AG08395 (cell line): ENCODE data around the gene C17orf114.

ENCODE experiments used
- DNase-seq: peaks from one replicate; pipeline ENCODE4 v3.0.0; 2012; ENCODE audit warnings: mixed read lengths, low spot score

The C17orf114 gene

DNA sequence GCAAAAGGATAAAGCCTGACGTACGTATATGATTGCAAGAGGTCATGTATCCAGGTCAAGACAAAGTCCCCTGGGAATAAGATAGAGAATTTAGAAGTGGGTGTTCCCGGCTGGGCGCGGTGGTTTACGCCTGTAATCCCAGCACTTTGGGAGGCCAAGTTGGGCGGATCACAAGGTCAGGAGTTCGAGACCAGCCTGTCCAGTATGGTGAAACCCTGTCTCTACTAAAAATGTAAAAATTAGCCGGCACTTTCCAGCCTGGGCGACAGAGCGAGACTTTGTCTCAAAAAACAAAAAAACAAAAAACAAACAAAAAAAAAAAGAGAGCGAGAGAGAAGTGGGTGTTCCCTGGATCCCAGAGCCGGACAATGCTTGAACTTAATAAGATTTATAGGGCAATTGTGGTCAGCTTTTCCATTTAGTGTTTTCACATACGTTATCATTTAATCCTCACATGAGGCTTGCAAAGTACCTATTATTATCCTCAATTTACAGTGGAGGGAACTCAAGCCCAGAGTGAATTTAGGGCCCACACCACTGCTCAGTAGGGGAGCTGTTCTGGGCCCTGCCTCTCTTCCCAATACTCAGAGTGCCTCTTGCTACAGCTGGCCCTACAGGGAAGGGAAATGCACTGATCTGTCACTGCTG is 13.8 kb downstream of the C17orf114 start:
- no peak for DNase-seq

- DNase-seq = no peak
Measured at GRCh38 chr17:4786516-4786915, 15.6 kb downstream of the C17orf114 start.

- DNase-seq = peak; percentile 39
Measured at GRCh38 chr17:4786106-4786511, 16.0 kb downstream of the C17orf114 start, which contains the start of gene VMO1. TSS of gene VMO1 (minus strand) at chr17:4786364. CDS start at chr17:4786352, 12 bp downstream.

DNA sequence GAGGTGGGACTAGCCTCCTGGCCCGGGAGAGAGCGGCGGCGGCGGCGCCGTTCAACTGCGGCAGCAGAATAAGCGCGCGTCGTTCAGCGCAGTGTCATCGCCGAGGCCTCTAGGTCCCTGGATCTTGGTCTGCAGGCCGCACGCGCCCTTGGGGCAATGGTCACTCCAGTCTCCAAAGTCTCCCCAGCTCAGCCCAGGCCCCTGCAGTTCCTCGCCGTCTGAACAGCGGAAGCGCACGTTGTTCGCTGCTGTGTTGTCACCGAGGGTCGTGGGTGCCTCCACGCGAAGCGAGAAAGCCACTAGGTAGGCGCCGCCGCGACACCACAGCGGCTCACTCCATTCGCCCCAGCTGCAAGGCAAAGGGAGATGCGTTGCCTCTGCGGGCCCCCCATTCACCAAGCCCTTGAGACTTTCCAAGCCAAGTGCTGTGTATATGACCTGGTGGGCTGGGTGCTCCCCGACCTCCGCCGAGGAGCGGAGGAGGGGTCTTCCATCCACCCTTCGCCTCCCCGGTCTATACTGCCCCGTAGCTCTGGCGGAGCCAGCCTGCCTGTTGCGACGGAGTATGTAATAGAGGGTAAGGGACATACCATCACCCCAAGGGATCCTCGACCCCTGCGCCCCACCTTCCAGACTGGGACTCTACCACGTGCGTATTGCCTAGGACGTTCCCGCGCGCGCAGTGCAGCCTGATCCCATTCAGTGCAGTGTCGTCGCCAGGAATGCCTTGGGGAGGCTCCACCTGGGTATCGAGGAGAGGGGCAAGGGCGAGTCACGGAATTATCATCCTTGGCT is 16.6 kb downstream of the C17orf114 start:
- DNase-seq = no peak

GRCh38 chr17:4782652-4783051 is 19.5 kb downstream of the C17orf114 start:
- no peak for DNase-seq

DNA sequence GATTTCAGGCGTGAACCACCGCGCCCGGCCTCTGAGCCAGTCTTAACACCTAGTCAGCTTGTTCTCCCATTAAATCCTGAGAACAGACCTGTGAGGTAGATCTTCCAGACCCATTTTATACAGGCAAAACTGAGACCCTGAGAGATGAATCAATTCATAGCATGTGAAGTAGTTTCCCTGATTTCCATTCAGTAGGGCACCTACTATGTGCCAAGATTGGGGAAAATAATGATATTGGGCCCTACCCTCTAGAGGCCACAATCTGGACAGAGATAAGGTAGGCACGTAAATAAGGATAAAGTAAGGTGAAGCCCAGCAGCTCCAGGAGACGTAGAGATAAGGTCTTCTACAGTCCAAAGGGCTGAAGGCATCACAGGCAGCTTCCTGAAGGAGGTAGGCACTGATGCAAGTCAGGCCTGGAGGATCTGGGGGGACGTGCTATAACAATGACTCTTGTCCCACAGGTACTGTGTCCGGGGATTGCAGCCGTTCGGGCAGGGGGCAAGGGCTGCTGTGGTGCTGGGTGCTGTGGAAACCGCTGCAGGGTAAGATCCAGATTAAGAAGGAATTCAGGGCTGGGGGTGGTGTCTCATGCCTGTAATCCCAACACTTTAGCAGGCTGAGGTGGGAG is 21.7 kb downstream of the C17orf114 start:
- no peak for DNase-seq

DNA sequence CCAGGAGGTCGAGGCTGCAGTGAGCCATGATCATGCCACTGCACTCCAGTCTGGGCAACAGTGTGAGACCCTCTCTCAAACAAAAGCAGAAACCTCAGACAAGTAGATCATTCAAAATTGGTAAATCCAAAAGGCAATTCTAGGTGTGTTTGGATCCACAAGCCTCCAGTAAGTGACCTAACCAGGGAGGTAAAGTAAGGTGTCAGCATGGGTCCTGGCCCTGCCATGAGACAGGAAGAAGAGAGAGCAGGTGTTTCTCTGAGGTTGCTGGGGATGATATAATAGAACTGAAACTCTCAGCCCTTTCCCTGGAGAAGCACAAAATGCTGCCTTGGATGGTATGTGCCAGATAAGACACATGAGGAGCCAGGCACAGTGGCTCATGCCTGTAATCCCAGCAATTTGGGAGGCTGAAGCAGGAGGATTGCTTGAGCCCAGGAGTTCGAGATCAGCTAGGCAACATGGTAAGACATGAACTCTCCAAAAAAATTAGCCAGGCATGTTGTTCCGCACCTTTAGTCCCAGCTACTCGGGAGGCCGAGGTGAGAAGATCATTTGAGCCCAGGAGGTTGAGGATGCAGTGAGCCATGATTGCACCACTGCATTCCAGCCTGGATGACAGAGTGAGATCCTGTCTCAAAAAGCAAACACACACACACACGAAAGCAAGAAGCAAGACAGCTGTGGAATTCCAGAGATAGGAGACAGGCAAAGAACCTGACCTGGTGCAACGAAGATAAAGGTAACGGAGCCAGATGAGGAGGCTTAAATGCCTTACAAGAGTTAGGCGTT is 24.0 kb downstream of the C17orf114 start:
- no peak for DNase-seq

DNA sequence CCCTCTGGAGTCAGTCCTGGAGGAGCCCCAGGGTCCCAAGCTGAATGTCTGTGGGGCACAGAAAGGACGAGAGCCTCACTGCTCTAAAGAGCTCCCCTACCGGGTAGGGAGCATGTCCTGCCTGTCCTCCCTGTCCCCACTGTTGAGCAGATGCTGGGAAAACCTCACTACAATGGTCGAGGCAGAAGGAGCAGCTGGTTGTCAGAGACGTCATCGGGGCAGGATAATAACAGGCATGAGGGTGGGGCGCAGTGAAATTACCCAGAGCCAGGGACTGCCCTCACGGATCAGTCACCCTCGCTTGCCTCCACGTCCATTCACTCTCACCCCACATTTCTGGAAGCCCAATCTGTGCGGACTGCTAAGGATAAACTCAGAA is 29.9 kb downstream of the C17orf114 start:
- no peak for DNase-seq

GRCh38 chr17:4771519-4772234 is 30.5 kb downstream of the C17orf114 start, which contains the start of gene TM4SF5:
TSS of gene TM4SF5 (plus strand) at chr17:4771886. CDS start at chr17:4771923, 37 bp downstream.
- DNase-seq = no peak

GRCh38 chr17:4769628-4770027 is 32.5 kb downstream of the C17orf114 start:
- peak; percentile 64 for DNase-seq

DNA sequence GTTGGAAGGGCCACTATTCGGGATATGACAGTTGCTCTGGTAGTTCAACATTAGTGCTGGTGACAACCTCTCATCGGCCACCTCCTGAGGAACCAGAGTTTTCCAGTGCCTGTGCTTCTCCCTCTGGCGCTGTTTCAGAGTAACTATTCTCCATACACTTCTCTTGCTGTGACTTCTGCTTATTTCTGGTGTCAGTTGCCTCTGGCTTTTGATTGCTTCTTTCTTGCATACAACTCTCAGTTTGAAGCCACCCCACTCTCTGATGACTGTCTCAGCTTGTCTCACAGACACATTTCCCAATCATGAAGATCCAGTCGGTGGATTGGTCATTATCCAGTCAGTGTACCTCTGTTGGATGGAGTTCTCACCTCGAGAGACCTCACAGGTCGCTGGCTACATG is 33.8 kb downstream of the C17orf114 start:
- DNase-seq = no peak

GRCh38 chr17:4766723-4767122 is 35.4 kb downstream of the C17orf114 start:
- no peak for DNase-seq

DNA sequence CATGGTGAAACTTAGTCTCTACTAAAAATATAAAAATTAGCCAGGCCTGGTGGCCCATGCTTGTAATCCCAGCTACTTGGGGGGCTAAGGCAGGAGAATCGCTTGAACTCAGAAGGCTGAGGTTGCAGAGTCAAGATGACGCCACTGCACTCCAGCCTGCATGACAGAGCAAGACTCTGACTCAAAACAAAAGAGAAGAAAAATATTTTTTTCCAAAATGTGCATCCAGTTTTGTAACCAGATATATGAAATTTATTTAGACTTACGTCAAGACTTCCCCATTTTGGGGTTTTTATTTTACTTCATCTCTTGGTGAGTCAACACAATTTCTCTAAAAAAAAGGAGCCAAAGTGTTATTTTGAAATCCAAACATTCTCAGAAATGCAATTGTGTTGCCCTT is 35.9 kb downstream of the C17orf114 start:
- DNase-seq = no peak

DNA sequence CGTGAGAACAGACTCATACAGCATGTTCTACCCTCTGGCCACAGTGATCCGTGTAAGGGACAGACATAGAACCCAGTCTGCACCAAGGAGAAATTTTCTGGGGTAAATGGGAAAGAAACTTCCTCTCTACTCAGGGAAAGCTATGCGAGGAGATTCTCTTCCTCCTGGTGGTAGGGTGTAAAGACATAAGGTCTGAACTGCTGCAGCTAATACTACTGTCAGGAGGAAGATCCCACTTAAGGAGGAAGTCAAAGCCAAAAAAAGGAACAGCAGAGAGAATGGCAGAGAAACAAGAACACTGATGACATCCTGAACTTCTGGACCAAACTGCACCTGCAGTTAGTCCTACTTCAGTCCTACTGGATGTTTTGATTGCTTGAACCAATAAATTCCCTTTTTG is 37.5 kb downstream of the C17orf114 start:
- DNase-seq = no peak

- no peak for DNase-seq
Measured at GRCh38 chr17:4759776-4760236, 42.3 kb downstream of the C17orf114 start.

- no peak for DNase-seq
Measured at GRCh38 chr17:4753392-4753791, 48.7 kb downstream of the C17orf114 start.

- DNase-seq = no peak
Measured at GRCh38 chr17:4751932-4752331, 50.2 kb downstream of the C17orf114 start.
